Measurements from ENCODE around the gene ADAMTS17.
A peak's percentile ranks its signal among the peaks of the same experiment; 100 is the strongest.
"Not testable (repeated sequence)": the region's sequence is repeated elsewhere in the genome, so short reads cannot be mapped to it uniquely, and the experiment has no call there.

Gene ADAMTS17

GRCh38 chr15:100346866-100347512 is 5.2 kb upstream of the ADAMTS17 start:
- no peak overlapping the region for H3K4me3 ChIP-seq (ENCODE audit: low read length)
- no peak for TF ChIP-seq CTCF (conservative IDR thresholded peaks at IDR 0.05; ENCODE audit: low read length)
- DNase-seq (ENCODE audit: low read depth): no peak

- DNase-seq (ENCODE audit: low read depth): no peak
- H3K4me3 ChIP-seq (ENCODE audit: low read length): no peak overlapping the region
- no peak for TF ChIP-seq CTCF (conservative IDR thresholded peaks at IDR 0.05; ENCODE audit: low read length)
These were observed 3.7 kb upstream of the ADAMTS17 start for GRCh38 chr15:100345438-100345837.

GRCh38 chr15:100343251-100343650 is 1.5 kb upstream of the ADAMTS17 start:
- H3K4me3 ChIP-seq (ENCODE audit: low read length): no peak overlapping the region
- DNase-seq (ENCODE audit: low read depth): no peak
- no peak for TF ChIP-seq CTCF (conservative IDR thresholded peaks at IDR 0.05; ENCODE audit: low read length)

GRCh38 chr15:100341239-100341749 is 481 bp downstream of the ADAMTS17 start:
- H3K4me3 ChIP-seq (ENCODE audit: low read length): peak overlapping the region; percentile 33; the same call in 1 of the 2 replicates
- TF ChIP-seq CTCF (conservative IDR thresholded peaks at IDR 0.05; ENCODE audit: low read length): no peak
- no peak for DNase-seq (ENCODE audit: low read depth)

GRCh38 chr15:100340721-100341238 is 995 bp downstream of the ADAMTS17 start:
- no peak for TF ChIP-seq CTCF (conservative IDR thresholded peaks at IDR 0.05; ENCODE audit: low read length)
- H3K4me3 ChIP-seq (ENCODE audit: low read length): no peak overlapping the region
- DNase-seq (ENCODE audit: low read depth): no peak

- no peak for DNase-seq (ENCODE audit: low read depth)
- no peak overlapping the region for H3K4me3 ChIP-seq (ENCODE audit: low read length)
- TF ChIP-seq CTCF (conservative IDR thresholded peaks at IDR 0.05; ENCODE audit: low read length): no peak
These were observed 1.8 kb downstream of the ADAMTS17 start for GRCh38 chr15:100339999-100340398.

- not testable (repeated sequence) for H3K4me3 ChIP-seq (ENCODE audit: low read length); DNase-seq (ENCODE audit: low read depth)
These were observed 2.3 kb downstream of the ADAMTS17 start for GRCh38 chr15:100339451-100339850.
